ENCODE data around the gene HS1BP3.

The HS1BP3 gene

GRCh38 chr2:20652673-20653575, 2.0 kb upstream of the HS1BP3 start:
- Histone ChIP-seq H3K9me2 (replicated peaks; ENCODE audit: insufficient read depth, low read length) (no peaks in the 10 kb centered on the region), H3K9me3 (ENCODE audit: insufficient read depth, low read length) (no peaks in the 10 kb centered on the region), H3K27ac (ENCODE audit: low read depth, low read length) (no peak overlapping the region), H2AFZ (ENCODE audit: low read depth, low read length, severe bottlenecking) (no peak overlapping the region), H3K79me2 (ENCODE audit: insufficient read depth, low read length) (no peaks in the 10 kb centered on the region), H3K9ac (ENCODE audit: low read length) (no peak overlapping the region), H3F3A (ENCODE audit: insufficient read depth) (no peaks in the 10 kb centered on the region), H3K36me3 (ENCODE audit: low read length) (no peaks in the 10 kb centered on the region), H4K20me1 (ENCODE audit: low read depth, low read length) (no peaks in the 10 kb centered on the region), H3K27me3 (ENCODE audit: low read length) (no peaks in the 10 kb centered on the region), H3K4me2 (ENCODE audit: low read depth, low read length, poor library complexity, severe bottlenecking) (no peak overlapping the region), H3K4me3 (ENCODE audit: insufficient read depth, low read length, poor library complexity, severe bottlenecking) (no peak overlapping the region)
- no peak for TF ChIP-seq EZH2phosphoT487 (conservative IDR thresholded peaks at IDR 0.05; ENCODE audit: low read length)
- TF ChIP-seq, protein P1, sequence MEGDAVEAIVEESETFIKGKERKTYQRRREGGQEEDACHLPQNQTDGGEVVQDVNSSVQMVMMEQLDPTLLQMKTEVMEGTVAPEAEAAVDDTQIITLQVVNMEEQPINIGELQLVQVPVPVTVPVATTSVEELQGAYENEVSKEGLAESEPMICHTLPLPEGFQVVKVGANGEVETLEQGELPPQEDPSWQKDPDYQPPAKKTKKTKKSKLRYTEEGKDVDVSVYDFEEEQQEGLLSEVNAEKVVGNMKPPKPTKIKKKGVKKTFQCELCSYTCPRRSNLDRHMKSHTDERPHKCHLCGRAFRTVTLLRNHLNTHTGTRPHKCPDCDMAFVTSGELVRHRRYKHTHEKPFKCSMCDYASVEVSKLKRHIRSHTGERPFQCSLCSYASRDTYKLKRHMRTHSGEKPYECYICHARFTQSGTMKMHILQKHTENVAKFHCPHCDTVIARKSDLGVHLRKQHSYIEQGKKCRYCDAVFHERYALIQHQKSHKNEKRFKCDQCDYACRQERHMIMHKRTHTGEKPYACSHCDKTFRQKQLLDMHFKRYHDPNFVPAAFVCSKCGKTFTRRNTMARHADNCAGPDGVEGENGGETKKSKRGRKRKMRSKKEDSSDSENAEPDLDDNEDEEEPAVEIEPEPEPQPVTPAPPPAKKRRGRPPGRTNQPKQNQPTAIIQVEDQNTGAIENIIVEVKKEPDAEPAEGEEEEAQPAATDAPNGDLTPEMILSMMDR (IDR thresholded peaks at IDR 0.05; ENCODE audit: insufficient read depth, low read length, poor library complexity, severe bottlenecking) = no peak

DNA sequence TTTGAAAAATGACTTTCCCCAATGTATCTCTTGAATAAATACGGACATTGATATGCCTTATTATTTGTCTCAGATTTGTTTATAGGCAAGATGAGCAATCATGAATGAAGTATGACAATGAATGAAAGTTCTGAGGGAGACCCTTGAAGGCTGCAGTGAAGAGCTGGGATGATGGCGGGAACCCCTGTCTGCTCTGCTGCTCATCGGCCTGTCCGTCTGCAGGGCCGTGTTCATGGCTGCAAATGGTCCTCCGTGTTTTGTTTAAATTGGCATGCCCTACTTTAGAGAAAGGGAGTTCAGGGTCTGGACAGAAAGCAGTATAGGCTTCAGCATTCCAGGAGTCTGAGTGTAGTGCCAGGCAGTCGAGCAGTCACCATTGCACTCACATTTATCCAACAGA, 1.2 kb upstream of the HS1BP3 start:
- Histone ChIP-seq H3K9me3 (ENCODE audit: insufficient read depth, low read length) (no peaks in the 10 kb centered on the region), H3K9me2 (replicated peaks; ENCODE audit: insufficient read depth, low read length) (no peaks in the 10 kb centered on the region), H3K4me3 (ENCODE audit: insufficient read depth, low read length, poor library complexity, severe bottlenecking) (no peak overlapping the region), H3K9ac (ENCODE audit: low read length) (no peak overlapping the region), H4K20me1 (ENCODE audit: low read depth, low read length) (no peaks in the 10 kb centered on the region), H3K79me2 (ENCODE audit: insufficient read depth, low read length) (no peaks in the 10 kb centered on the region), H3F3A (ENCODE audit: insufficient read depth) (no peaks in the 10 kb centered on the region), H2AFZ (ENCODE audit: low read depth, low read length, severe bottlenecking) (no peak overlapping the region), H3K4me2 (ENCODE audit: low read depth, low read length, poor library complexity, severe bottlenecking) (no peak overlapping the region), H3K27ac (ENCODE audit: low read depth, low read length) (no peak overlapping the region), H3K27me3 (ENCODE audit: low read length) (no peaks in the 10 kb centered on the region), H3K36me3 (ENCODE audit: low read length) (no peaks in the 10 kb centered on the region)
- TF ChIP-seq EZH2phosphoT487 (conservative IDR thresholded peaks at IDR 0.05; ENCODE audit: low read length) = no peak
- TF ChIP-seq, protein P1 (IDR thresholded peaks at IDR 0.05; ENCODE audit: insufficient read depth, low read length, poor library complexity, severe bottlenecking) = no peak

GRCh38 chr2:20651731-20652099, 817 bp upstream of the HS1BP3 start:
- no peaks in the 10 kb centered on the region for H4K20me1 ChIP-seq (ENCODE audit: low read depth, low read length)
- no peaks in the 10 kb centered on the region for H3K79me2 ChIP-seq (ENCODE audit: insufficient read depth, low read length)
- peak overlapping the region; percentile 42 for H3K4me3 ChIP-seq (ENCODE audit: insufficient read depth, low read length, poor library complexity, severe bottlenecking)
- H3K27ac ChIP-seq (ENCODE audit: low read depth, low read length) = no peak overlapping the region
- H3K27me3 ChIP-seq (ENCODE audit: low read length) = no peaks in the 10 kb centered on the region
- H3F3A ChIP-seq (ENCODE audit: insufficient read depth) = no peaks in the 10 kb centered on the region
- H3K4me2 ChIP-seq (ENCODE audit: low read depth, low read length, poor library complexity, severe bottlenecking) = peak overlapping the region; percentile 64
- H3K9me3 ChIP-seq (ENCODE audit: insufficient read depth, low read length) = no peaks in the 10 kb centered on the region
- H2AFZ ChIP-seq (ENCODE audit: low read depth, low read length, severe bottlenecking) = peak overlapping the region; percentile 84
- H3K9me2 ChIP-seq (replicated peaks; ENCODE audit: insufficient read depth, low read length) = no peaks in the 10 kb centered on the region
- no peaks in the 10 kb centered on the region for H3K36me3 ChIP-seq (ENCODE audit: low read length)
- no peak for TF ChIP-seq EZH2phosphoT487 (conservative IDR thresholded peaks at IDR 0.05; ENCODE audit: low read length)
- TF ChIP-seq, protein P1 (IDR thresholded peaks at IDR 0.05; ENCODE audit: insufficient read depth, low read length, poor library complexity, severe bottlenecking) = no peak
- H3K9ac ChIP-seq (ENCODE audit: low read length) = peak overlapping the region; percentile 79
